GM19467 (cell line): ENCODE measurements around the gene PDZK1IP1.
"Not testable (repeated sequence)": the region's sequence is repeated elsewhere in the genome, so short reads cannot be mapped to it uniquely, and the experiment has no call there.

Experiments used
- ATAC-seq: cut with Tn5 transposase; IDR thresholded peaks from one replicate; pipeline ENCODE4 v1.9.1; 2021; ENCODE audit warnings: mild to moderate bottlenecking, moderate library complexity; ENCODE audit not compliant: unreplicated experiment

The PDZK1IP1 gene

DNA sequence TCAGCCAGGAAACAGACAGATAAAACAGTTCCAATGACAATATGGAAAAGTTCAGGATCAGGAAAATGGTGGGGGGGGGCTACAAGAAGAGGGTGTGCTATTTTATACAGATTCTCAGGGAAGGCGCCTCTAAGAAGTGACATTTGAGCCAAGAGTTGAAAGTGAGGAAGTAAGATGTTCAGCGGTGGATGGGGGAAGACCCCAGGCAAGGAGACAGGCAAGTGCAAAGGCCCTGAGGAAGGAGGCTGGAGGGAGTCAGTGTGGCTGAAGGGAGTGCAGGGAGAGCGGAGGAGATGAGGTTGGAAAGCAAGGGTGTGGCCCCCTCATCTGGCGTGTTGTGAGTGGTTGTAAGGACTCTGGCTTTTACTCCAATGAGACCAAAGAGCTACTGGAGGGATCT is 8.4 kb upstream of the PDZK1IP1 start:
- no peak for ATAC-seq

- no peak for ATAC-seq
Observed at GRCh38 chr1:47196622-47197021, 6.8 kb upstream of the PDZK1IP1 start.

GRCh38 chr1:47195981-47196380 is 6.1 kb upstream of the PDZK1IP1 start:
- not testable (repeated sequence) for ATAC-seq

DNA sequence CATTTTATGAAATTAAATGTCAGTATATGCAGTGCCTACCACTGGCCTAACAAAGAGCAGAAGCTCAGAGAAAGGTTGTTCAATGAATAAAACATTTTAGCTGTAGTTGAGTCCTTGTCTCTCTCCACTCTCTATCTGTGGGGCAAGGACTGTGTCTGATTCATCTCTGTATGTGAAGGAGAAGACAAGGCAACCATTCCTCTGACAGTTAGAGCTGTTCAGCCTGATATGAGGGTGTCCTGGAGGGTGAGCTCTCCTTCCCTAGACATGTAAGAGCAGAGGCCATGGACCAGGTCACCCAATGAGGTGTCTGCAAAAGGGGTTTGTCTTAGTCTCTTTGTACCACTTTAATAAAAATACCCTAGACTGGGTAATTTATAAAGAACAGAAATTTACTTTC is 4.5 kb upstream of the PDZK1IP1 start:
- ATAC-seq, result no peak

GRCh38 chr1:47193496-47193895 is 3.7 kb upstream of the PDZK1IP1 start:
- ATAC-seq, result not testable (repeated sequence)

GRCh38 chr1:47192458-47193384 is 2.9 kb upstream of the PDZK1IP1 start:
- ATAC-seq, result peak; percentile 65

DNA sequence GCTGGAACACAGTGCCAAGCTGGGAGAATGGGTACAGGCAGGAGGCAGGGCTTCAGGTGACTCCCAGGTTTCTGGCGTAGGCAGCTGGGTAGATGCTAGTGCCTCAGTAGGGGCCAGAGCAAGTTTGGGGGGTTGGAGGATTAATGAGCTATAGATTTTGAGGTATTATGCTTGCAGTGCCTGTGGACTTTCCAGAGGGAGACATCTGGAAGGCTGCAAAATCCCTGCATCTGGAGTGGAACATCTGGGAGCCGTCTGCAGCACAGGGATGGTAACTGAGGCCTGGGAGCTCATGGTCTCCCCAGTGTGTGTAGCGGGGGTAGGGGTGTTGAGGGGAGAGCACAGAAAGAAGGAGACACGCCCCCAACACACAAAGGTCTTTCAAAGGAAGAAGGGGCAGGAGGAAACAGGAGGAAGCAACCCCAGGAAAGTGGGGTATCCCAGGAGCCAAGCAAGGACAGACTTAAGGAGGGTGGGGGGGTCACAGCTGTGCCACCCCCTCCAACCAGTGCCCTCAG is 2.2 kb upstream of the PDZK1IP1 start:
- ATAC-seq, result no peak

GRCh38 chr1:47190857-47191256 is 1.0 kb upstream of the PDZK1IP1 start:
- no peak for ATAC-seq

- no peak for ATAC-seq
Observed at GRCh38 chr1:47190509-47190855, 646 bp upstream of the PDZK1IP1 start.

DNA sequence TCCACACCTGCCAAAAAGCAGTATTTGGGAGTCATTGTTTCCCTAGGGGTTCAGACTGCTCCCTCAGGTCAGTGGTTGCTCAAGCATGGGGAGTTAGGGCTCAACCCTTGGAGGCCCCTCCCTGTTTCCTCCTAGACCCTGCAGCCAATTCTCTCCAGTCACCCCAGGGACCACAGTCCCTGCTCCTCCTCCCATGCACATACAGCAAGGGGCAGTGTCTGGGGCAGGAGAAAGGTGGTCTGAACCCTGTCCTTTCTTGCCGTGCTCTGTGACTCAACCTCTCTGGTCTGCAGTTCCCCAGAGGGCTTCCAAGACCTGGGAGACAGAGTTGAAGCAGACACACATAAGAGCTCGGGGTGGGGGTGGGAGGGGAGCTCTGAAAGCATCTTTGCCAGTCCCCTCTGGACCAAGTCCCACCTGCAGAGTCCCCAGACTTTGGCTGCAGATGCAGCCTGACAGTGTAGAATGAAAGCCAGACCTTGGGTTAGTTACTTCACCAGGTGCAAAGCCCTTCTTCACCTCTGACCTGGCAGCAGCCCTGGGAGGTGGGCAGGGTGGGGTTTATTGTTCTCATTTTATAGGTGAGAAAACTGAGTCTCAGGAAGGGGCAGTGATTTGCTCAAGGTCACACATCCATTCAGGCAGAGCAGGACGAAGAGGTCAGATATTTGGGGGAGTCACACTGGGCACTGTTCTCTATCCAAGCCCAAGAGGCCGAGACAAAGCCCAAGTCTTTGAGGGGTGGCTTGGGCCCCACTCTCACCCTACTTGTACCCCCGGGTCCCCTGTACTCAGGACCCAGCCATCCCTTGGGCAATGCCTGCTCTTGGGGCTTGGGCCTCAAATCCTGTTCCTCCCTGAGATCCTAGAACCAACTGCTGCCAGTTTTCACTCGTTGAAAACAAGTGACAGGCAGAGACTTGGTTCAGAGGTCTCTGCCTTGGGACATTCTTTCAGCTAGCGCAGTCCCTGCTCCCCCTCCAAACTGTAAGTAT is 748 bp downstream of the PDZK1IP1 start:
- no peak for ATAC-seq

GRCh38 chr1:47187926-47188250 is 1.9 kb downstream of the PDZK1IP1 start:
- no peak for ATAC-seq

GRCh38 chr1:47187231-47187925 is 2.5 kb downstream of the PDZK1IP1 start:
- no peak for ATAC-seq

- no peak for ATAC-seq
Observed at GRCh38 chr1:47186267-47187185, 3.3 kb downstream of the PDZK1IP1 start.

DNA sequence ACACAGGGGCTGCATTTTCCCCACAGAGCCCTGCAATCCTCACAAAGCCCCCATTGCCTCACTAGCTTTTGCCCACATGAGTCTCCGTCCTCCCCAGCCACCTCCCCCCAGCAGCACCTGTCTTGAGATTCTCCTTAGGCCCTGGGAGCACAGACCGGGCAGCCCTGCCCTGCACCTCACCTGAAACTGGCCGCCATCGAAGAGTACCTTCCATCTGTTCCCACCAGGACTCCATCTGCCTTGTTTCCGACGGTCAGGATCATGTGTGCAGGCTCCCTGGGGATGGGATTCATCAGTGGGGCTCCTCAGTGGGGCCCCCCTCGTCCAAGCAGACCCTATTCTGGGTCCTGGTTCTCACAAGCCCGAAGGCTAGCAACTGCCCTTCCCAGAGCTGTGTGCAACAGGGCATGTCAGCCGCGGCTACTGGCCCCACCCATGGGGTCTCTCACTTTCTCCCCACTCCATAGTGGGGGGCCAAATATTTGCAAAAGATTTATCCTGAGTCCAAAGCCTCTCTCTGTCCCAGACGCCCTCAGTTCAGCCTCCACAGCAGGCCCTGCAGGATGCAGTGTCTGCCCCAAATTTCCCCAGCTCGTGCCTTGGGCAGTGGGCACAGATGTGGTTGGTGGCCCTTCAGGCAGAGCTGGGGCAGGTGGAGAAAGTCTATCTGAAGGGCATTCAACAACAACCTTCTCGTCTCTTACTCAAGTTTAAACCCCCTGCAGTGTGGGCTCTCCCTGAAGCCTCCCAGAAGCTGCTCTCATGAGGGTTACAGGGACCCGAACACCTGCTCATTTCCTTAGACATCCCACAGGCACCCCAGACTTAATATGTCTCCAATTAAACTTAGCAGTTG is 4.8 kb downstream of the PDZK1IP1 start:
- ATAC-seq, result no peak

- ATAC-seq, result no peak
Observed at GRCh38 chr1:47184090-47184821, 5.6 kb downstream of the PDZK1IP1 start.

- no peak for ATAC-seq
Observed at GRCh38 chr1:47183308-47184089, 6.3 kb downstream of the PDZK1IP1 start.

- ATAC-seq, result no peak
Observed at GRCh38 chr1:47182676-47183235, 7.1 kb downstream of the PDZK1IP1 start.
